Calu3 (cell line): ENCODE data around the gene PWP2. TPM values are rescaled to one million over a fixed set of nuclear protein-coding genes. Genes with fewer than 3 reads are reported as not detected.
"Not testable (repeated sequence)": the region's sequence is repeated elsewhere in the genome, so short reads cannot be mapped to it uniquely, and the experiment has no call there.

Source experiments
- BruUV-seq: library from RNA; stranded (reverse); fragments of 400-500 nt; replicated peaks from 2 replicates; lab custom pipeline; 2021; lab: Mats Ljungman, UMichigan
- CTCF ChIA-PET: fragments of 300-600 bp; sonication (Branson Sonifier 250); formaldehyde crosslinking; loops from one replicate; lab custom pipeline; 2022; ENCODE audit warnings: antibody characterized with exemption; lab: Charles Lee
- DNase-seq: peaks from one replicate; pipeline ENCODE4 v3.0.0; 2022
- H3K27ac Mint-ChIP-seq: one replicate; pipeline ENCODE4 v1.8.0; 2022; ENCODE audit warnings: mixed read lengths; ENCODE audit not compliant: unreplicated experiment
- H3K27me3 Mint-ChIP-seq: one replicate; pipeline ENCODE4 v1.8.0; 2022; ENCODE audit warnings: mixed read lengths; ENCODE audit not compliant: unreplicated experiment
- H3K36me3 Mint-ChIP-seq: one replicate; pipeline ENCODE4 v1.8.0; 2022; ENCODE audit warnings: mild to moderate bottlenecking, moderate library complexity, mixed read lengths; ENCODE audit not compliant: insufficient read depth, unreplicated experiment
- H3K4me1 Mint-ChIP-seq: one replicate; pipeline ENCODE4 v1.8.0; 2022; ENCODE audit warnings: mild to moderate bottlenecking, low read depth, mixed read lengths; ENCODE audit not compliant: unreplicated experiment
- H3K4me3 Mint-ChIP-seq: one replicate; pipeline ENCODE4 v1.8.0; 2022; ENCODE audit warnings: mild to moderate bottlenecking, low read depth, moderate library complexity, mixed read lengths; ENCODE audit not compliant: unreplicated experiment
- H3K9me3 Mint-ChIP-seq: one replicate; pipeline ENCODE4 v1.8.0; 2022; ENCODE audit warnings: low read depth, mixed read lengths; ENCODE audit not compliant: unreplicated experiment
- intact Hi-C: fragments of 100-400 bp; cut with micrococcal nuclease; formaldehyde crosslinking; loops from one replicate; pipeline ENCODE4 v1.10.0; 2022; ENCODE audit not compliant: unreplicated experiment
- total RNA-seq: library from RNA; stranded (reverse); gene quantifications from 2 replicates; pipeline ENCODE4 v1.2.3, GENCODE V29; 2022

PWP2 gene
- total RNA-seq, 1 experiment from 2014 or later, result 18.1 TPM

DNA sequence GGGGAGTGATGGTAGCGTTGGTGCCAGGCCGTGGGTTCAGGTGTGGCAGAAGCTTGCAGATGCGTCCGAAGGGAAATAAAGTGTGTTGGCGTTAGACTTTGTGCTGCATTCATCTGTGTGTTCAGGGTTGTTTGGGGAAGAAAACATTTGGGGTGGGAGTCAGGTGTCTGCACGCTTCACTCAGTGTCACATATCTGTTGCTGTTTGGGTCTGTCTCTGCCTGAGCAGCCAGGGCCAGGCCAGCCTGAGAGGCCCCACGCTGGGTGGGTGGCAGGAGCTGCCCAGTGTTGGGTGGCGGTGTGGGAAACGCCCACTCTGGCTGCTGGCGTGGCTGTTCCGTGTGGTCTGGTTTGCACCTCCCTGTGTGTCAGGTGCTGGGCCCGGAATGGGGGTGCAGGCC is 38.4 kb downstream of the PWP2 start:
- H3K27me3 Mint-ChIP-seq, H3K4me3 Mint-ChIP-seq, BruUV-seq, H3K27ac Mint-ChIP-seq, H3K36me3 Mint-ChIP-seq, DNase-seq, H3K9me3 Mint-ChIP-seq, H3K4me1 Mint-ChIP-seq, intact Hi-C loops, CTCF ChIA-PET: not testable (repeated sequence)

DNA sequence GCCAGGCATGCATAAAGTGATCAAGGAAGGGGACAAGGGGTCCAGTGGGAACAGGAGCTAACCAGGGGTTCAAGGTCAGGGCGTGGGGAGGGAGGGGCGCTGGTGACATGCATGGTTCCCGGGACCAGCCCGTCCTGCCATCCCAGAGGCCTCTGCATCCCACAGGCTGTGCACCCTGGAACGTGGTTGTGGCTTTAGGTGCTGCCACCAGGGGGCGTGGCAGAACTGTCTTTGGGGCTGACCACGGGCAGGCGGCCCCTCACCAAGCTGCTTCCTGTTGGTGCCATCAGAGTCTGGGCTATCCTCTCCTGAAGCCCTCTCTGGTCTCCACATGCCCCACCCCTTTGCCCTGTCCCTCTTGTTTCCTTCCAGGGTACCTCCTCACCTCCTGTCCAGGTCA is 39.9 kb downstream of the PWP2 start:
- CTCF ChIA-PET, H3K27ac Mint-ChIP-seq, H3K4me3 Mint-ChIP-seq, H3K4me1 Mint-ChIP-seq, BruUV-seq, H3K27me3 Mint-ChIP-seq, intact Hi-C loops, H3K36me3 Mint-ChIP-seq, DNase-seq, H3K9me3 Mint-ChIP-seq: not testable (repeated sequence)

DNA sequence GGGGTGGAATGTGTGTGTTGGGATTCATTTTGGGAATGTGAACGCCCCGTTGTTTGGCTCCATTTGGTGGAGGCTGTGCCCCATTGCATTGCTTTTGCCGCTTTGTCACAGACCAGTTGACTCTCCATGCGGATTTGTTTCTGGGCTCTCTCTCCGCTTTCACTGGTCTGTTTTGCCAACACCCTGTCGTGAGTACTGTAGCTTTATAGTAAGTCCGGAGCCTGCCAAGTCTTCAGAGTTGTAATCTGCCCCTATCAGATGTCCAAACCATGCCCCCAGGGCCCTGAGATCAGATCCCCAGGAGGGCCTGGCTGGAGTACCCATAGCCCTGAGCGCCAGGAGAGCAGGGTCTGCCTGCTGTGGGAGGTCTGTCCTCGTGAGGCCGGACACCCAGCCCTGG is 43.1 kb downstream of the PWP2 start:
- CTCF ChIA-PET, H3K27ac Mint-ChIP-seq, H3K4me1 Mint-ChIP-seq, H3K4me3 Mint-ChIP-seq, H3K36me3 Mint-ChIP-seq, BruUV-seq, intact Hi-C loops, DNase-seq, H3K9me3 Mint-ChIP-seq, H3K27me3 Mint-ChIP-seq: not testable (repeated sequence)

DNA sequence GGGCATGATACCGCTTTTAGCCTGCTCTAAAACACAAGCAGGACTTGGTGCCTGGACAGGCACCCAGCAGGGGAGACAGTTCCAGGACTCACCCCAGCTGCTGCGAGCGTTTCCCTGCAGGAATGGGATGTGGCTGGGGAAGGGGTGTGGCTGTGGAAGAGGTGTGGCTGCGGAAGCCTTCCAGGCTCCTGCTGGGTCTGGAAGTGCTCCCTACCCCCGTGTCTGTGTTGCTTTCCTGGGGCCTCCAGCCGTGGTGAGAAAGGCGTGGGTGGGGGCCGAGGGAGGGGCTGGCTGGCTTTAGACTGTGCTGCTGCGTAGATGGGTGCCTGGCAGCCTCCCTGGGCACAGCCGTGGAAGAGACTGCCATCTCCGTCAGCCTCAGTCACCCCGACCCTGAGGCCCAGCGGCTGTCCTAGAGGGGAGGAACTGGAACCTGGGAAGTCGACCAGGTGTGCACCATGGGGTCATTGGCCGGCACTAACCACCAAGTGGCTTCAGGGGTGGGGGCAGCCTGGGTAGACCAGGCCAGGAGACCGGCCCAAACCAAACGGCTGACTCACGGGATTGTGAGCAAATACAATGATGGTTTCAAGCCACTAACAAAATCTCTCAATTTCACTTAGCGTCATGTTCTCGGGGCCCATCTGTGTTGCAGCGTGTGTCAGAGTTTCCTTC is 46.2 kb downstream of the PWP2 start:
- CTCF ChIA-PET, intact Hi-C loops, H3K9me3 Mint-ChIP-seq, H3K4me3 Mint-ChIP-seq, BruUV-seq, H3K27me3 Mint-ChIP-seq, DNase-seq, H3K36me3 Mint-ChIP-seq, H3K4me1 Mint-ChIP-seq, H3K27ac Mint-ChIP-seq: not testable (repeated sequence)

DNA sequence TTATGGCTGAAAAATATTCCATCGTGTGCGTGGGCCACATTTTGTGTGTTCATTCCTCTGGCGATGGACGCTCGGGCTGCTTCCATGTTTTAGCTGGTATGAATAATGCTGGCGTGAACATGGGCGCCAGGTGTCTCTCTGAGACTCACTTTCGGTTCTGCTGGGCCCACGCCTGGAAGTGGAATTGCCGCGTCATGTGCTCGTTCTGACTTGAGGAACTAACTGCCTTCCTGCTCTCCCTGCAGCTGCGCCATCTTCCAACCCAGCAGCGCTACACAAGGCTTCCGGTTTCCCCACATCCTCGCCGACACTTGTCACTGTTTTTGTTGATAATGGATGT is 46.7 kb downstream of the PWP2 start:
- DNase-seq, intact Hi-C loops, CTCF ChIA-PET, BruUV-seq, H3K4me1 Mint-ChIP-seq, H3K27me3 Mint-ChIP-seq, H3K27ac Mint-ChIP-seq, H3K4me3 Mint-ChIP-seq, H3K9me3 Mint-ChIP-seq, H3K36me3 Mint-ChIP-seq: not testable (repeated sequence)

DNA sequence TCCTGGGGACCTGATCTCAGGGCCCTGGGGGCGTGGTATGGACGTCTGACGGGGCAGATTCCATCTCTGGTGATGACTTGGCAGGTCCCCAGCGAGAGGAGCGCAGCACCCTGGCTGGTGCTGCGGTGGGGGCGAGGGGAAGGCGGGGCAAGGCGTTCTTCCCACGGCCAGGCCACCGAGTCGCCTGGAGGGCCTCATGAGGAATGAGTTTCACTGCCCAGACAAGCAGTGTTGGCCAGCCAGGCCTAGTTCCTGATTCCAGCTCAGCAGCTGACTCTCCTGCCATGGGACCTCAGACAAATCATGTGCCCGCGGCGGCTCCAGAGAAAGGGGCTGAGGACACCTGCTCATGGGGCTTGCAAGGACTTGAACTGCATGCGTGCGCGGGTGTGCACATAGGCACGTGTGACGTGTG is 47.6 kb downstream of the PWP2 start:
- H3K4me1 Mint-ChIP-seq, H3K9me3 Mint-ChIP-seq, BruUV-seq, DNase-seq, H3K36me3 Mint-ChIP-seq, H3K27me3 Mint-ChIP-seq, CTCF ChIA-PET, H3K4me3 Mint-ChIP-seq, intact Hi-C loops, H3K27ac Mint-ChIP-seq: not testable (repeated sequence)

DNA sequence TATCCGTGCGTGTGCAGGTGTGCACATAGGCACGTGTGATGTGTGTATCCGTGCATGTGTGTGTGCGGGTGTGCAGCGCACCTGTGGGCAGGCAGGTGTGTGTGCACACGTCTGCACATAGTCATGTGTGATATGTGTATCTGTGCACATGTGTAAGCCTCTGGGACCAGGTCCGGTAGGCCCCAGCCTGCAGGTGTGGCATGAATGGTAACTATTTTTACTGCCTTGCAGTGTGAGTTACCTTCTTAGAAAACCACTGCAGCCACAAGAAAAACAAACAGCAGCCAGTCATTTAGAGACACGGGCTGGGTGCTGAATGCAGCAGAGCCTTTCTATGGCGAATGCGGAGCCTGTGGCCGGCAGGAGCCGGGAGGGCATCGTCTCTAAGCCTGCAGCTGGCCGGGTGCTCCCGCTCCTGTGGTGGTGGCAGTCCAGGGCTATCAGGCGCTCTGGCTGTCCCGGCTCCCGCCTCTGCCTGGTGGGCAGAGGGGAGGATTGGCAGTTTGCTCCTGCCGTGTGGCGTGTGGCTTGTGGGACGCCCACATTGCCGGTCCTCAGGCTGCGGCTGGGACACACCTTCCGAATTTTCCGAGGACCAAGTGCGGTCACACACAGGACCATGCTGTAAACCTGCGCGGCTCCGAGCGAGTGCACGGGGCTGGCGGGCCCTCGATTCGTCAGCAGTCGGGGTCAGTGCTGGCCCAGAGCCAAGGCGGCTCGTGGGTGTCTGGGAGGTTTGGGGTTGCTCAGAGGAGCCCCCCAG is 48.2 kb downstream of the PWP2 start:
- H3K9me3 Mint-ChIP-seq, DNase-seq, H3K36me3 Mint-ChIP-seq, intact Hi-C loops, BruUV-seq, H3K4me3 Mint-ChIP-seq, H3K4me1 Mint-ChIP-seq, H3K27me3 Mint-ChIP-seq, CTCF ChIA-PET, H3K27ac Mint-ChIP-seq: not testable (repeated sequence)

DNA sequence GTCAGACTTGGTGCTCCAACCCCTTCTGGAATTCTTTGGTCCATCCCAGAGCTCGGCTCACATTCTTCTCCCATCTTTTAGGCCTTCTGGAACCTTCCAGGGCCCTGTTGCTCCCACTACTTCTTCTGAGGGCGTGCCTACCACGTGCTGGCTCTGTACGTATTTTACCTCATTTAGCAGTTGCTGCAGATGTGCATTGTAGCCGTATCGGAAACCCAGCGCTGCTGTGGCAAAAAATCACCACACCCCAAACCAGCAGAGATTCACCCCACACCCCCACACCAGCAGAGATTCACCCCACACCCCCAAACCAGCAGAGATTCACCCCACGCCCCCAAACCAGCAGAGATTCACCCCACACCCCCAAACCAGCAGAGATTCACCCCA is 48.8 kb downstream of the PWP2 start:
- CTCF ChIA-PET, DNase-seq, H3K27ac Mint-ChIP-seq, H3K9me3 Mint-ChIP-seq, BruUV-seq, intact Hi-C loops, H3K27me3 Mint-ChIP-seq, H3K4me3 Mint-ChIP-seq, H3K36me3 Mint-ChIP-seq, H3K4me1 Mint-ChIP-seq: not testable (repeated sequence)

DNA sequence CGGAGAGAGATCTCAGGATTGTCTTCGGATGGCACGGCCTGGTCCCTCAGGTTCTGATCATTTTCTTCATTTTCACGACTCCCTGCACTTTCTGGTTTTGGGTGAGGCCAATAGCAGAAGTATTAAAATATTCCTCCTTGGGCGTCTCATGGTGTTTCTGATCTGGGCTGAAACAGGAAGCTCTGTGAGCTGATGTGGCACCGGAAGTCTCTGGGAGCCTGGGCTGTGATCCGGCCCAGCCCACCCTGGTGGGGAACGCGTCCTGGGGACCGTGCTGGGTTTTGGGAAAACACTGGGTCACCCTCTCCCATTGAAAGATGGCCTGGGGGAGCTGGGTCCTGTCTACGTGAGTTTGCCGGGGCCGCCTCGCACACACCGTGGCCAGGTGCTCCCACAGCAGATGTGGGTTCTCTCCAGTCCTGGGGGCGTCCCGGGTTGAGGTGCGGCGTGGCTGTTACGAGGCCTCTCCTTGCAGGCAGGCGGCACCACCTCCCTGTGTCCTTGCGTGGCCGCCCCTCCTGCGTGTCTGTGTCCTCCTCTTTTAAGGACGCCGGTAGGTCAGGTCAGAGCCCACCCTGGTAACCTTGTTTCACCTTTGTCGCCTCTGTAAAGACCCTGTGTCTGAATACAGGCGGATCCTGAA is 50.4 kb downstream of the PWP2 start:
- H3K36me3 Mint-ChIP-seq, H3K27ac Mint-ChIP-seq, intact Hi-C loops, CTCF ChIA-PET, H3K9me3 Mint-ChIP-seq, DNase-seq, BruUV-seq, H3K4me3 Mint-ChIP-seq, H3K27me3 Mint-ChIP-seq, H3K4me1 Mint-ChIP-seq: not testable (repeated sequence)

DNA sequence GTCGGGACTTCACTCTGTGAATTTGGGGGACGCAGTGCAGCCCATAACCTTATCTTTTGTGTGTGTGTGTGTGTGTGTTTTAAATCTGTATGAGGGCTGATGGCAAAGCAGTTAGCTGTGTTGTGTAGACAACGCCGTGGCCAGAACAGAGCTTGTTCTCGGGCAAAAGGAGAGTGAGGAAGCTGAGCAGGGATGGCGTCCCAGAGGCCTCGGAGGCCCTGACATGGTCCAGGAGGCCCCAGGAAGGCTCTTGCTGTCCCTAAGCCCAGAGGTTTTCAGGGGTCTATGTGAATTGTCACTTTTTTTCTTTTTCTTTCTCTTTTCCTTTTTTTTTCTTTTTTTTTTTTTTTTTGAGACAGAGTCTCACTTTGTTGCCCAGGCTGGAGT is 50.9 kb downstream of the PWP2 start:
- H3K27ac Mint-ChIP-seq, H3K36me3 Mint-ChIP-seq, H3K9me3 Mint-ChIP-seq, H3K4me3 Mint-ChIP-seq, intact Hi-C loops, DNase-seq, BruUV-seq, CTCF ChIA-PET, H3K4me1 Mint-ChIP-seq, H3K27me3 Mint-ChIP-seq: not testable (repeated sequence)
